ENCODE data around the gene CLIC5. TPM values are rescaled to one million over a fixed set of nuclear protein-coding genes. Genes with fewer than 3 reads are reported as not detected.

The CLIC5 gene
- total RNA-seq, 2 experiments from 2014 or later: 0.03 to 0.08 TPM

DNA sequence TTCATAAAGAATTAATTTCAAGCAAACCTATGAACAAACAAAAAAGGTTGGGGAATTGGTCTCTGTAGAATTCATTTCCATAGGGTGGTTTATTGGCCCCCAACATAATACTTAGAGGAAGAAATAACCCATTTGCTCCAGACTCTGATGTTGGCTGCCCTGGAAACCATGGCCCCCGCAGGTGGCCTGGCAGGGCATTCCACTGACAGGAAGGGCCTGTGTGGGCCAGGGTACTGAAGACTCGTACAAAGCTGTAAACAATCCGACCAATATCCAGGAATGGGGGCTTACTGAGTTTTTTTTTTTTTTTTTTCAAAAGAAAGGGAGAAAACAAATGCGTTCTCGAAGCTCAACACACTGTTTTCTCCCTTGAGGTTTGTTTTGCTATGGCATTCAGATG is 59.5 kb downstream of the CLIC5 start:
- Histone ChIP-seq H3K4me2 (ENCODE audit: low read length) (no peak overlapping the region), H4K20me1 (ENCODE audit: insufficient read depth, low read length) (no peaks in the 10 kb centered on the region), H3K36me3 (ENCODE audit: insufficient read depth, low read length) (no peaks in the 10 kb centered on the region), H3K9me3 (ENCODE audit: low read length) (no peaks in the 10 kb centered on the region), H3K4me3 (ENCODE audit: low read depth, low read length, poor library complexity, severe bottlenecking) (no peak overlapping the region), H3K79me2 (ENCODE audit: insufficient read depth, low read depth, low read length) (no peaks in the 10 kb centered on the region), H3K27ac (ENCODE audit: low read depth, low read length, poor library complexity, severe bottlenecking) (no peak overlapping the region), H3K4me1 (ENCODE audit: insufficient read depth, low read length, poor library complexity, severe bottlenecking) (no peaks in the 10 kb centered on the region), H3K9me2 (ENCODE audit: insufficient read depth, low read length) (no peaks in the 10 kb centered on the region), H2AFZ (ENCODE audit: low read length) (no peak overlapping the region)
- DNase-seq (ENCODE audit: low spot score): no peak
- TF ChIP-seq, protein P1, sequence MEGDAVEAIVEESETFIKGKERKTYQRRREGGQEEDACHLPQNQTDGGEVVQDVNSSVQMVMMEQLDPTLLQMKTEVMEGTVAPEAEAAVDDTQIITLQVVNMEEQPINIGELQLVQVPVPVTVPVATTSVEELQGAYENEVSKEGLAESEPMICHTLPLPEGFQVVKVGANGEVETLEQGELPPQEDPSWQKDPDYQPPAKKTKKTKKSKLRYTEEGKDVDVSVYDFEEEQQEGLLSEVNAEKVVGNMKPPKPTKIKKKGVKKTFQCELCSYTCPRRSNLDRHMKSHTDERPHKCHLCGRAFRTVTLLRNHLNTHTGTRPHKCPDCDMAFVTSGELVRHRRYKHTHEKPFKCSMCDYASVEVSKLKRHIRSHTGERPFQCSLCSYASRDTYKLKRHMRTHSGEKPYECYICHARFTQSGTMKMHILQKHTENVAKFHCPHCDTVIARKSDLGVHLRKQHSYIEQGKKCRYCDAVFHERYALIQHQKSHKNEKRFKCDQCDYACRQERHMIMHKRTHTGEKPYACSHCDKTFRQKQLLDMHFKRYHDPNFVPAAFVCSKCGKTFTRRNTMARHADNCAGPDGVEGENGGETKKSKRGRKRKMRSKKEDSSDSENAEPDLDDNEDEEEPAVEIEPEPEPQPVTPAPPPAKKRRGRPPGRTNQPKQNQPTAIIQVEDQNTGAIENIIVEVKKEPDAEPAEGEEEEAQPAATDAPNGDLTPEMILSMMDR (conservative IDR thresholded peaks at IDR 0.05; ENCODE audit: low read length): no peak
- no peak for TF ChIP-seq EZH2phosphoT487 (IDR thresholded peaks at IDR 0.05; ENCODE audit: borderline replicate concordance, low read depth, low read length)
- intact Hi-C loops (cut with micrococcal nuclease; ENCODE audit: unreplicated experiment): no loop called here
- no TSS peak for BruUV-seq (replicated peaks)
- CTCF ChIA-PET (ENCODE audit: unreplicated experiment): no interaction called here
- POLR2A ChIA-PET: interaction anchor here (0.7 kb wide), 1 partner anchor 374 kb away, joined by 4 read pairs; no protein-coding TSS in a partner anchor

GRCh38 chr6:45955597-45955996 is 60.1 kb downstream of the CLIC5 start:
- no peaks in the 10 kb centered on the region for H4K20me1 ChIP-seq (ENCODE audit: insufficient read depth, low read length)
- no peak for DNase-seq (ENCODE audit: low spot score)
- no peak overlapping the region for H3K27ac ChIP-seq (ENCODE audit: low read depth, low read length, poor library complexity, severe bottlenecking)
- no peak overlapping the region for H3K4me3 ChIP-seq (ENCODE audit: low read depth, low read length, poor library complexity, severe bottlenecking)
- TF ChIP-seq, protein P1 (conservative IDR thresholded peaks at IDR 0.05; ENCODE audit: low read length): no peak
- no peak for TF ChIP-seq EZH2phosphoT487 (IDR thresholded peaks at IDR 0.05; ENCODE audit: borderline replicate concordance, low read depth, low read length)
- H2AFZ ChIP-seq (ENCODE audit: low read length): no peak overlapping the region
- BruUV-seq (replicated peaks): no TSS peak
- H3K4me2 ChIP-seq (ENCODE audit: low read length): no peak overlapping the region
- no peaks in the 10 kb centered on the region for H3K4me1 ChIP-seq (ENCODE audit: insufficient read depth, low read length, poor library complexity, severe bottlenecking)
- intact Hi-C loops (cut with micrococcal nuclease; ENCODE audit: unreplicated experiment): no loop called here
- no peaks in the 10 kb centered on the region for H3K36me3 ChIP-seq (ENCODE audit: insufficient read depth, low read length)
- no peaks in the 10 kb centered on the region for H3K9me2 ChIP-seq (ENCODE audit: insufficient read depth, low read length)
- no peaks in the 10 kb centered on the region for H3K79me2 ChIP-seq (ENCODE audit: insufficient read depth, low read depth, low read length)
- CTCF ChIA-PET (ENCODE audit: unreplicated experiment): no interaction called here
- POLR2A ChIA-PET: interaction anchor here (0.7 kb wide), 1 partner anchor 374 kb away, joined by 4 read pairs; no protein-coding TSS in a partner anchor
- H3K9me3 ChIP-seq (ENCODE audit: low read length): no peaks in the 10 kb centered on the region

DNA sequence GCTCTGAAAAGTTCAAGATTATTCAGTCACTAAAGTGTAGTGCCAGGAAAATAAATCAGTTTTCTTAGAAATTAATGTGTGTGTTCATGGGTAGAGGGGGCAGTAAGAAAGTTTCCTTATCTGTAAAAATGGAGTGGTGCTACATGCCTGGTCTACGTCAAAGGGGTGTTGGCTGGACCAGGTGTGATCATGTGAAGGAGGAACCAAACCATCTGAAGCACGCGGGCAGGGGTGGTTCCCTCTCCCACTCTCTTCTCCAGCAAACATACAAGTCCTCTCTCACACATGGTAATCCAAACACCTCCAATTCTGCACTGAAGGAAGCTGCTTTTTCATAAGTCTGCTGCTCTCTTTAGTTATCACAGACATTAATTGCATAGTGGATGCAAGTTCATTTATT is 63.1 kb downstream of the CLIC5 start:
- no peak overlapping the region for H3K4me3 ChIP-seq (ENCODE audit: low read depth, low read length, poor library complexity, severe bottlenecking)
- no peaks in the 10 kb centered on the region for H3K9me3 ChIP-seq (ENCODE audit: low read length)
- H2AFZ ChIP-seq (ENCODE audit: low read length): no peak overlapping the region
- H3K79me2 ChIP-seq (ENCODE audit: insufficient read depth, low read depth, low read length): no peaks in the 10 kb centered on the region
- H3K4me2 ChIP-seq (ENCODE audit: low read length): no peak overlapping the region
- BruUV-seq (replicated peaks): no TSS peak
- intact Hi-C loops (cut with micrococcal nuclease; ENCODE audit: unreplicated experiment): no loop called here
- no peaks in the 10 kb centered on the region for H3K4me1 ChIP-seq (ENCODE audit: insufficient read depth, low read length, poor library complexity, severe bottlenecking)
- H3K9me2 ChIP-seq (ENCODE audit: insufficient read depth, low read length): no peaks in the 10 kb centered on the region
- H3K36me3 ChIP-seq (ENCODE audit: insufficient read depth, low read length): no peaks in the 10 kb centered on the region
- TF ChIP-seq EZH2phosphoT487 (IDR thresholded peaks at IDR 0.05; ENCODE audit: borderline replicate concordance, low read depth, low read length): no peak
- TF ChIP-seq, protein P1 (conservative IDR thresholded peaks at IDR 0.05; ENCODE audit: low read length): no peak
- no peaks in the 10 kb centered on the region for H4K20me1 ChIP-seq (ENCODE audit: insufficient read depth, low read length)
- no peak overlapping the region for H3K27ac ChIP-seq (ENCODE audit: low read depth, low read length, poor library complexity, severe bottlenecking)
- POLR2A ChIA-PET: no interaction called here
- CTCF ChIA-PET (ENCODE audit: unreplicated experiment): no interaction called here
- no peak for DNase-seq (ENCODE audit: low spot score)
